Vagina (tissue), 2 donors: ENCODE results near the gene TRIB2.

ENCODE experiments used
- CTCF ChIP-seq, 3 experiments: fragments of 450-650 bp in 2 of 3; fragments of 200-600 bp in 1 of 3; sonication (generic) in 1 of 3; IDR thresholded peaks; one replicate each; pipeline ENCODE4 v1.5.1; 2017 to 2019; ENCODE audit warnings: antibody characterized with exemption in 3 of 3, mild to moderate bottlenecking in 2 of 3, moderate library complexity in 2 of 3
- POLR2AphosphoS5 ChIP-seq, 2 donors: sonication (generic); formaldehyde crosslinking; IDR thresholded peaks; one replicate each; pipeline ENCODE4 v1.9.0; 2017; ENCODE audit warnings: antibody characterized with exemption in 2 of 2, mild to moderate bottlenecking in 2 of 2, low read depth in 1 of 2; ENCODE audit not compliant: insufficient read depth in 1 of 2

GRCh38 chr2:12727065-12727464 lies 10.3 kb downstream of the TRIB2 start:
- TF ChIP-seq POLR2AphosphoS5 (IDR thresholded peaks at IDR 0.05; ENCODE audit: insufficient read depth in 1 of 2, low read depth in 1 of 2) (no peak), CTCF (IDR thresholded peaks at IDR 0.05) (no peak)
